HepG2 (cell line): ENCODE measurements around the gene WDR5B. TPM values are rescaled to one million over a fixed set of nuclear protein-coding genes. Genes with fewer than 3 reads are reported as not detected.

ENCODE experiments used
- ATAC-seq: fragments of 200-7000 bp; cut with Tn5 transposase; 3 replicates; pipeline ENCODE4 v1.9.1; 2020; ENCODE audit warnings: mild to moderate bottlenecking, moderate library complexity
- BruUV-seq: library from RNA; stranded (reverse); fragments of 400-500 nt; replicated peaks from 2 replicates; lab custom pipeline; 2021; lab: Mats Ljungman, UMichigan
- CTCF ChIA-PET: fragments of 300-600 bp; formaldehyde crosslinking; extraction: SDS; loops from one replicate; lab custom pipeline; 2021; ENCODE audit warnings: low total read pairs, inconsistent platforms, low intra/inter-chr PET ratio; lab: Yijun Ruan, JAX
- POLR2A ChIA-PET: fragments of 350-600 bp; sonication (Branson Sonifier 250); formaldehyde crosslinking; loops from one replicate; lab custom pipeline; 2020; ENCODE audit warnings: antibody characterized with exemption, inconsistent platforms; lab: Yijun Ruan, JAX
- DNase-seq: peaks from one replicate; pipeline ENCODE4 v3.0.0-alpha.2; 2015; ENCODE audit warnings: low spot score
- FAIRE-seq: peaks from 3 replicates; lab custom pipeline; 2011; peaks lifted over from hg19 to GRCh38; lab: Jason Lieb, UNC
- H2AFZ ChIP-seq: one replicate; pipeline ENCODE4 v1.6.1; 2011; ENCODE audit warnings: low read length, inconsistent platforms
- H3K27ac ChIP-seq: fragments of 300-600 bp; 3 replicates; pipeline ENCODE4 v1.8.0; 2011; ENCODE audit warnings: mixed run types, mild to moderate bottlenecking, mixed read lengths, low read length, inconsistent platforms; ENCODE audit not compliant: insufficient read depth; ENCODE audit errors: extremely low read length
- H3K27me3 ChIP-seq, 2 experiments: fragments of 200-600 bp in 1 of 2; 2 replicates in 1 of 2; 3 replicates in 1 of 2; pipeline versions ENCODE4 v1.6.0 to v1.8.0; 2011; ENCODE audit warnings: low read length in 2 of 2, mild to moderate bottlenecking in 2 of 2, moderate library complexity in 2 of 2, inconsistent platforms in 1 of 2; ENCODE audit not compliant: insufficient read depth in 2 of 2, control insufficient read depth in 1 of 2
- H3K36me3 ChIP-seq, 2 experiments: fragments of 200-600 bp in 1 of 2; replicated peaks in 1 of 2; 2 replicates in 1 of 2; 3 replicates in 1 of 2; pipeline versions ENCODE4 v1.5.1 to v1.8.0; 2011; ENCODE audit warnings: low read length in 2 of 2, inconsistent platforms in 1 of 2; ENCODE audit not compliant: insufficient read depth in 2 of 2, control insufficient read depth in 1 of 2
- H3K4me1 ChIP-seq: 2 replicates; pipeline ENCODE4 v1.5.1; 2012; ENCODE audit warnings: low read length, inconsistent platforms; ENCODE audit not compliant: insufficient read depth
- H3K4me2 ChIP-seq: 2 replicates; pipeline ENCODE4 v1.6.0; 2011; ENCODE audit warnings: low read depth, low read length, inconsistent platforms
- H3K4me3 ChIP-seq, 3 experiments: fragments of 200-600 bp in 1 of 3; sonication (generic), shearing (Covaris generic) in 1 of 3; replicated peaks in 1 of 3; 2 replicates each; pipeline ENCODE4 v1.5.1; 2011 to 2016; ENCODE audit warnings: low read length in 3 of 3, inconsistent platforms in 2 of 3, low read depth in 2 of 3, mild to moderate bottlenecking in 2 of 3, control low read depth in 1 of 3, mixed read lengths in 1 of 3; ENCODE audit not compliant: insufficient read depth in 1 of 3
- H3K79me2 ChIP-seq: one replicate; pipeline ENCODE4 v1.6.1; 2011; ENCODE audit warnings: low read length, inconsistent platforms; ENCODE audit not compliant: insufficient read depth
- H3K9ac ChIP-seq: 2 replicates; pipeline ENCODE4 v1.6.0; 2011; ENCODE audit warnings: mild to moderate bottlenecking, low read depth, low read length, inconsistent platforms; ENCODE audit not compliant: insufficient read depth
- H3K9me3 ChIP-seq: 2 replicates; pipeline ENCODE4 v1.5.1; 2012; ENCODE audit warnings: mild to moderate bottlenecking, low read length
- H4K20me1 ChIP-seq: 2 replicates; pipeline ENCODE4 v1.6.0; 2011; ENCODE audit warnings: inconsistent platforms, mild to moderate bottlenecking, low read length, moderate library complexity; ENCODE audit not compliant: insufficient read depth
- AKAP8 ChIP-seq: sonication (generic); formaldehyde crosslinking; IDR thresholded peaks from 2 replicates; pipeline ENCODE4 v1.5.1; 2020; ENCODE audit warnings: mild to moderate bottlenecking, missing genetic modification reagents
- JUNB ChIP-seq: sonication (generic); formaldehyde crosslinking; IDR thresholded peaks from 2 replicates; pipeline ENCODE4 v1.8.0; 2022; ENCODE audit warnings: missing genetic modification reagents, mild to moderate bottlenecking, borderline replicate concordance
- KLF16 ChIP-seq, 2 experiments: sonication (generic) in 1 of 2; formaldehyde crosslinking in 1 of 2; IDR thresholded peaks; 2 replicates each; pipeline versions ENCODE4 v1.6.1 to v1.8.0; 2016 to 2023; ENCODE audit warnings: missing genetic modification reagents in 2 of 2, missing compliant biosample characterization in 1 of 2
- MTA1 ChIP-seq: sonication (generic); formaldehyde crosslinking; IDR thresholded peaks from 2 replicates; pipeline ENCODE4 v1.4.0; 2020; ENCODE audit warnings: missing genetic modification reagents, mild to moderate bottlenecking, borderline replicate concordance
- RBFOX2 ChIP-seq: fragments of 200-400 bp; formaldehyde crosslinking; IDR thresholded peaks from 2 replicates; pipeline ENCODE4 v1.6.1; 2017; ENCODE audit warnings: low read depth, mild to moderate bottlenecking, low read length
- RFXANK ChIP-seq: IDR thresholded peaks from 2 replicates; pipeline ENCODE4 v1.6.1; 2016
- SIN3A ChIP-seq: IDR thresholded peaks from 2 replicates; pipeline ENCODE4 v1.6.1; 2011; ENCODE audit warnings: low read depth, mild to moderate bottlenecking, control low read depth, low read length, borderline replicate concordance
- YEATS4 ChIP-seq: sonication (generic); formaldehyde crosslinking; IDR thresholded peaks from 2 replicates; pipeline ENCODE4 v1.4.0; 2020; ENCODE audit warnings: missing genetic modification reagents, borderline replicate concordance
- ZBTB38 ChIP-seq: sonication (generic); formaldehyde crosslinking; IDR thresholded peaks from 2 replicates; pipeline ENCODE4 v1.5.1; 2020; ENCODE audit warnings: mild to moderate bottlenecking, missing genetic modification reagents
- ZNF253 ChIP-seq: sonication (generic); formaldehyde crosslinking; IDR thresholded peaks from 2 replicates; pipeline ENCODE4 v1.8.0; 2022; ENCODE audit warnings: mild to moderate bottlenecking, missing genetic modification reagents, borderline replicate concordance
- ZNF564 ChIP-seq: sonication (generic); formaldehyde crosslinking; IDR thresholded peaks from 2 replicates; pipeline ENCODE4 v1.8.1; 2023; ENCODE audit warnings: mild to moderate bottlenecking, missing genetic modification reagents
- ZNF674 ChIP-seq: sonication (generic); formaldehyde crosslinking; IDR thresholded peaks from 2 replicates; pipeline ENCODE4 v1.5.0; 2020; ENCODE audit warnings: low read depth, mild to moderate bottlenecking, missing genetic modification reagents
- WGBS: methylation state at CpG from one replicate; pipeline ENCODE4 v1.1.6; 2017; ENCODE audit warnings: low lambda C conversion rate; 5-methylcytosine and 5-hydroxymethylcytosine counted together
- in situ Hi-C: cut with HindIII; loops from 2 replicates; pipeline ENCODE4 v1.10.0; 2017; ENCODE audit warnings: low pct_unique_long_range_greater_than_20kb; ENCODE audit not compliant: extremely low pct_ligation_motif_present
- intact Hi-C: fragments of 100-400 bp; cut with micrococcal nuclease; formaldehyde crosslinking; loops from one replicate; pipeline ENCODE4 v1.10.0; 2022; ENCODE audit not compliant: unreplicated experiment
- polyA plus RNA-seq, 8 experiments: library from polyadenylated mRNA; depleted of rRNA in 3 of 8; stranded (reverse) in 7 of 8; unstranded in 1 of 8; fragments of >200 nt; fragmentation: Illumina TruSeq in 4 of 8; extraction: Trizol in 4 of 8; gene quantifications; 2 replicates each; pipeline versions ENCODE4 v1.2.1 to v1.2.3, GENCODE V29; 2011 to 2016; ENCODE audit warnings: low read depth in 4 of 8, missing spikeins in 1 of 8, mixed read lengths in 1 of 8; ENCODE audit not compliant: insufficient read depth in 1 of 8
- total RNA-seq, 5 experiments: library from RNA; depleted of rRNA; stranded (reverse); fragments of >200 nt; fragmentation: Illumina TruSeq; extraction: Trizol; gene quantifications; 2 replicates each; pipeline ENCODE4 v1.2.3, GENCODE V29; 2016; ENCODE audit warnings: low read depth in 1 of 5
- TF ChIP-seq, protein P1 (sequence below): sonication (generic); formaldehyde crosslinking; IDR thresholded peaks from 2 replicates; pipeline ENCODE4 v1.5.1; 2020; ENCODE audit warnings: missing genetic modification reagents, mild to moderate bottlenecking, borderline replicate concordance
- TF ChIP-seq, protein P2 (sequence below): fragments of 450-650 bp; IDR thresholded peaks from 2 replicates; pipeline ENCODE4 v1.6.1; 2017; ENCODE audit warnings: mild to moderate bottlenecking

The WDR5B gene
- total and polyA plus RNA-seq, 2 of the 13 experiments (the other 11 are each of a cell fraction or from before 2014, with no cell fraction given) = 2.5 to 3.6 TPM

DNA sequence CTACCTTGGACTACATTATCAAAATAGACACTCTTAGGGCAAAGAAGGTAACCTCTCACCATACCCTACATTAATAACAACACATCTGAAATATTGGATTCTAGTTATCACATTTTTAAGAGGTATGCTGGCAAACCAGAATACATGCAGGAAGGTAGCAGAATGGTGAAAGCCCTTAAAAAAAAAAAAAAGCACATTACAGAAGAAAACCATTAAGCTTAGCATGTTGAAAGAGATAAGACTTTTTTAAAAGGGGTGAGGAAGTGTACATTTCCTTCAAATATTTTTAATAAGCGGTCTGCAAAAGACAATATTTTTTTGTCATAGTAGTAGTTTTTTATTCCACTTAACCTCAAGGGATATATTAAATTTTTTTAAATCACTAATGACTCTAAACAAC lies 46.5 kb upstream of the WDR5B start:
- H3K9ac ChIP-seq = no peak overlapping the region
- TF ChIP-seq RBFOX2 (no peak), JUNB (CRISPR knock-in tag) (no peak), MTA1 (CRISPR knock-in tag) (no peak), YEATS4 (CRISPR knock-in tag) (no peak), ZNF564 (CRISPR knock-in tag) (no peak), RFXANK (CRISPR knock-in tag) (no peak), AKAP8 (CRISPR knock-in tag) (no peak), ZNF674 (no peak), ZBTB38 (CRISPR knock-in tag) (no peak), KLF16 (CRISPR knock-in tag; IDR thresholded peaks at IDR 0.05) (no peak), ZNF253 (no peak), SIN3A (no peak)
- TF ChIP-seq, protein P1, sequence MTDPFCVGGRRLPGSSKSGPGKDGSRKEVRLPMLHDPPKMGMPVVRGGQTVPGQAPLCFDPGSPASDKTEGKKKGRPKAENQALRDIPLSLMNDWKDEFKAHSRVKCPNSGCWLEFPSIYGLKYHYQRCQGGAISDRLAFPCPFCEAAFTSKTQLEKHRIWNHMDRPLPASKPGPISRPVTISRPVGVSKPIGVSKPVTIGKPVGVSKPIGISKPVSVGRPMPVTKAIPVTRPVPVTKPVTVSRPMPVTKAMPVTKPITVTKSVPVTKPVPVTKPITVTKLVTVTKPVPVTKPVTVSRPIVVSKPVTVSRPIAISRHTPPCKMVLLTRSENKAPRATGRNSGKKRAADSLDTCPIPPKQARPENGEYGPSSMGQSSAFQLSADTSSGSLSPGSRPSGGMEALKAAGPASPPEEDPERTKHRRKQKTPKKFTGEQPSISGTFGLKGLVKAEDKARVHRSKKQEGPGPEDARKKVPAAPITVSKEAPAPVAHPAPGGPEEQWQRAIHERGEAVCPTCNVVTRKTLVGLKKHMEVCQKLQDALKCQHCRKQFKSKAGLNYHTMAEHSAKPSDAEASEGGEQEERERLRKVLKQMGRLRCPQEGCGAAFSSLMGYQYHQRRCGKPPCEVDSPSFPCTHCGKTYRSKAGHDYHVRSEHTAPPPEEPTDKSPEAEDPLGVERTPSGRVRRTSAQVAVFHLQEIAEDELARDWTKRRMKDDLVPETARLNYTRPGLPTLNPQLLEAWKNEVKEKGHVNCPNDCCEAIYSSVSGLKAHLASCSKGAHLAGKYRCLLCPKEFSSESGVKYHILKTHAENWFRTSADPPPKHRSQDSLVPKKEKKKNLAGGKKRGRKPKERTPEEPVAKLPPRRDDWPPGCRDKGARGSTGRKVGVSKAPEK (CRISPR knock-in tag) = no peak
- TF ChIP-seq, protein P2, sequence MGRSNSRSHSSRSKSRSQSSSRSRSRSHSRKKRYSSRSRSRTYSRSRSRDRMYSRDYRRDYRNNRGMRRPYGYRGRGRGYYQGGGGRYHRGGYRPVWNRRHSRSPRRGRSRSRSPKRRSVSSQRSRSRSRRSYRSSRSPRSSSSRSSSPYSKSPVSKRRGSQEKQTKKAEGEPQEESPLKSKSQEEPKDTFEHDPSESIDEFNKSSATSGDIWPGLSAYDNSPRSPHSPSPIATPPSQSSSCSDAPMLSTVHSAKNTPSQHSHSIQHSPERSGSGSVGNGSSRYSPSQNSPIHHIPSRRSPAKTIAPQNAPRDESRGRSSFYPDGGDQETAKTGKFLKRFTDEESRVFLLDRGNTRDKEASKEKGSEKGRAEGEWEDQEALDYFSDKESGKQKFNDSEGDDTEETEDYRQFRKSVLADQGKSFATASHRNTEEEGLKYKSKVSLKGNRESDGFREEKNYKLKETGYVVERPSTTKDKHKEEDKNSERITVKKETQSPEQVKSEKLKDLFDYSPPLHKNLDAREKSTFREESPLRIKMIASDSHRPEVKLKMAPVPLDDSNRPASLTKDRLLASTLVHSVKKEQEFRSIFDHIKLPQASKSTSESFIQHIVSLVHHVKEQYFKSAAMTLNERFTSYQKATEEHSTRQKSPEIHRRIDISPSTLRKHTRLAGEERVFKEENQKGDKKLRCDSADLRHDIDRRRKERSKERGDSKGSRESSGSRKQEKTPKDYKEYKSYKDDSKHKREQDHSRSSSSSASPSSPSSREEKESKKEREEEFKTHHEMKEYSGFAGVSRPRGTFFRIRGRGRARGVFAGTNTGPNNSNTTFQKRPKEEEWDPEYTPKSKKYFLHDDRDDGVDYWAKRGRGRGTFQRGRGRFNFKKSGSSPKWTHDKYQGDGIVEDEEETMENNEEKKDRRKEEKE = no peak
- H3K36me3 ChIP-seq = peaks cover 8 to 46% of the 10 kb centered on the region in 2 experiments; a peak in 4 of 5 replicates
- no peaks in the 10 kb centered on the region for H3K27me3 ChIP-seq
- no peak for DNase-seq
- H3K27ac ChIP-seq = no peak overlapping the region
- no TSS peak for BruUV-seq
- 98% methylated on average over 1 of the region's 1 CpG for WGBS
- in situ Hi-C loops (no loop called here), intact Hi-C loops (no loop called here)
- H3K79me2 ChIP-seq = no peaks in the 10 kb centered on the region
- no peaks in the 10 kb centered on the region for H3K4me1 ChIP-seq
- no peak overlapping the region for H2AFZ ChIP-seq
- no peak for ATAC-seq
- H3K4me2 ChIP-seq = no peak overlapping the region
- ChIA-PET POLR2A (no interaction called here), CTCF (no interaction called here)
- H4K20me1 ChIP-seq = no peaks in the 10 kb centered on the region
- H3K4me3 ChIP-seq = no peak overlapping the region
- no peaks in the 10 kb centered on the region for H3K9me3 ChIP-seq
- FAIRE-seq = no peak
